HG02981 (cell line): ENCODE measurements around the gene INTS1.

ENCODE experiments used
- ATAC-seq: cut with Tn5 transposase; IDR thresholded peaks from one replicate; pipeline ENCODE4 v1.9.1; 2021; ENCODE audit warnings: mild to moderate bottlenecking, moderate library complexity; ENCODE audit not compliant: unreplicated experiment

The INTS1 gene, protein sequence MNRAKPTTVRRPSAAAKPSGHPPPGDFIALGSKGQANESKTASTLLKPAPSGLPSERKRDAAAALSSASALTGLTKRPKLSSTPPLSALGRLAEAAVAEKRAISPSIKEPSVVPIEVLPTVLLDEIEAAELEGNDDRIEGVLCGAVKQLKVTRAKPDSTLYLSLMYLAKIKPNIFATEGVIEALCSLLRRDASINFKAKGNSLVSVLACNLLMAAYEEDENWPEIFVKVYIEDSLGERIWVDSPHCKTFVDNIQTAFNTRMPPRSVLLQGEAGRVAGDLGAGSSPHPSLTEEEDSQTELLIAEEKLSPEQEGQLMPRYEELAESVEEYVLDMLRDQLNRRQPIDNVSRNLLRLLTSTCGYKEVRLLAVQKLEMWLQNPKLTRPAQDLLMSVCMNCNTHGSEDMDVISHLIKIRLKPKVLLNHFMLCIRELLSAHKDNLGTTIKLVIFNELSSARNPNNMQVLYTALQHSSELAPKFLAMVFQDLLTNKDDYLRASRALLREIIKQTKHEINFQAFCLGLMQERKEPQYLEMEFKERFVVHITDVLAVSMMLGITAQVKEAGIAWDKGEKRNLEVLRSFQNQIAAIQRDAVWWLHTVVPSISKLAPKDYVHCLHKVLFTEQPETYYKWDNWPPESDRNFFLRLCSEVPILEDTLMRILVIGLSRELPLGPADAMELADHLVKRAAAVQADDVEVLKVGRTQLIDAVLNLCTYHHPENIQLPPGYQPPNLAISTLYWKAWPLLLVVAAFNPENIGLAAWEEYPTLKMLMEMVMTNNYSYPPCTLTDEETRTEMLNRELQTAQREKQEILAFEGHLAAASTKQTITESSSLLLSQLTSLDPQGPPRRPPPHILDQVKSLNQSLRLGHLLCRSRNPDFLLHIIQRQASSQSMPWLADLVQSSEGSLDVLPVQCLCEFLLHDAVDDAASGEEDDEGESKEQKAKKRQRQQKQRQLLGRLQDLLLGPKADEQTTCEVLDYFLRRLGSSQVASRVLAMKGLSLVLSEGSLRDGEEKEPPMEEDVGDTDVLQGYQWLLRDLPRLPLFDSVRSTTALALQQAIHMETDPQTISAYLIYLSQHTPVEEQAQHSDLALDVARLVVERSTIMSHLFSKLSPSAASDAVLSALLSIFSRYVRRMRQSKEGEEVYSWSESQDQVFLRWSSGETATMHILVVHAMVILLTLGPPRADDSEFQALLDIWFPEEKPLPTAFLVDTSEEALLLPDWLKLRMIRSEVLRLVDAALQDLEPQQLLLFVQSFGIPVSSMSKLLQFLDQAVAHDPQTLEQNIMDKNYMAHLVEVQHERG (N-terminal part only)

DNA sequence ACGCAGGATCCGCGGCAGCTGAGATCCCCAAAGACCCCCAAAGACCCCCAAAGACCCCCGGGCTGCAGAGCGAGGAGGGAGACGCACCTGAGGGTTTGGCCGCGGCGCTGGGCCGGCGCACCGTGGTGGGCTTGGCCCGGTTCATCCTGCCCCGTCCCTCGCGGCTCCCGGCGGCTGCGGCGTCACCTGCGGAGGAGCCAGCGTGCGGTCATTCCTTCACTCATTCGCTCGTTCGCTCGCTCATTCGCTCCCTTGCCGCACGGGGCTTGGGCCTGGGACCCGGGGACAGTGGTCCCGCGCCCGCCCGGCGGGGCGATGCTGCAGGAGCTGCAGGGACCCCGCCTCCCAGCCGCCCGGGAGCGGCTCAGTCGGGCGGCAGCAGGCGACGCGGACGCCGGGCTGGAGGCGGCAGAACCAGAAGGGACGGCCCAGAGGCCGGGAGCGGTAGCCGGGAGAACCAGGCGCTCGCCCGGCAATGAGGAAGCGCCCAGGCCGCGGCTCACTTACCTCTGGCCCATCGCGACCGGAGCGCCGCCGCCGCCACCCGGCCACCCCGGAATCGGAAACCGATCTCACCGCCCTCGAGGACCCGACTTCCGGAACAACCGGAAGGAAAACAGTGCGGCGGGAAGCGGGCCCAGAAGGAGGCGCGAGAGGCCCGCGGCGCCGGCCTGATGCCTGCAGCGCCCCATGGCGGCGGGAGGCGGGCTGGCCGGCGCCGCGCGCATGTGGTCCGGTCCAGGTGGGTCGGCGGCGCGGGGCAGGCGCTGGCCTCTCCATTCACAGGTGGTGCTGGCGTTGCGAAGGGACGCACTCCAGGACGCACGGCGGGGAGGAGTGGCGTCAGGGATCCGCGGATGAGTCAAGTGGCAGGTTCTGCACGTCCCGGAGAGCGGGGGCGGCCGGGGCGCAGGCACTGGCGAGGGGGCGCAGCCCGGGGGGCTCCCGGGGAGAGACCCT, at the start of gene INTS1:
Gene INTS1, minus strand, starts transcription at position 574 of the 960 bp plus-strand sequence. Its CDS starts 429 bp downstream, at position 145.
- peak; percentile 77 for ATAC-seq

DNA sequence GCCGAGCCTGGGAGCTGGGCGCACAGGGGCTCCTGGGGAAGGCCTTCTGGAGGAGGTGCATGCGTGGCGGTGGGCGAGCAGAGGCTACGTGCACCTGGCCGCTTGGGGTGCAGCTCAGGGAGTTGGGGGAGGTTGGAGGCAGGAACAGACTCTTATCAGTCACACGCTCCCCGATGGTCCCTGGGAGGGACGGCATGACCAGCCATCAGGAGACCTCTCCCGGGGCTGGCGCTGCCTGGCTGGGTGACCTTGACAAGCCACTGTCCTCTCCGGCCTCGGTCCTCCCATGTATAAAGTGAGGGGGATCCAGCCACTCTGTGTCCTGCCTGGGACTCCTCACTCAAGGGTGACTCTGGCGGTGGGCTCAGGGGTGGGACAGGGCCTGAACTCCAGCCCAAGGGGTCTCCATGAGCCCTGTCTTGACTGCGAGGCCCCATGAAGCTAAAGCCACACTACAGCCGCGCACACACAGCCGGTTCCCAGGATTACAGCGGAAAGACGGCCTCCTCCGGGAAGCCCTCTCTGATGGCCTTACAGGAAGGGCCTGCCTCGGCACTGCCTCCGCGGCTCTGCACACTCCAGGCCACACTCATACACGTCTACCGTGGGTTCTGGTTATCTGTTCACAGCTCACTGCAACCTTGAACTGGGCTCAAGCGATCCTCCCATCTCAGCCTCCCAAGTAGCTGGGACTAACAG, 49.5 kb upstream of the INTS1 start:
- ATAC-seq: no peak

DNA sequence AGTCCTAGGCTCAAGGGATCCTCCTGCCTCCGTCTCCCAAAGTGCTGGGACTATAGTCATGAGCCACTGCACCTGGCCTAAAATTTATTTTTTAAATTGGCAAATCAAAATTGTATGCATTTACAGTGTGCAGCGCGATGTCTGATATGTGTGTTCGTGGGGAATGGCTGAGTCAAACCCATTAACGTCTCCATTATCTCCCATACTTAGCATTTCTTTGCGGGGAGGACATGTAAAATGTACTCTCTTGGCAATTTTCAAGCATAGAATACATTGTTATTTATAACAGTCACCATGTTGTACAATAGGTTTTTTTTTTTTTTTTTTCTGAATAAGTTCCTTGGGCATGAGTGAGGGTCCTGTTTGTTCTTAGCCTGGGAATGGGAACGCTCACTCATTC, 48.0 kb upstream of the INTS1 start:
- ATAC-seq: no peak

DNA sequence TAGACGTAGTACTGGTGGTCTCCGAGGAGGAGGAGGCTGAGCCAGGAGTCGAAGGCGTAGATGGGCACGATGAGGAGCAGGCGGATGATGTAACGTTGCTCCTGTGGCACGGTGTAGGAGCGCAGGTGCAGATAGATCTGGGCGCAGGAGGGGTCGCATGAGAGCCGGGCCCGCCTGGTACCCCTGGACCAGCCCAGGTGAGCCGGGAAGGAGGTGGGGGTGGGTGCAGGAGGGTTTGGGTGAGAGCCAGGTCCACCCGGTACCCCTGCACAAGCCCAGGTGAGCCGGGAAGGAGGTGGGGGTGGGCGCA, 46.6 kb upstream of the INTS1 start:
- ATAC-seq: no peak

DNA sequence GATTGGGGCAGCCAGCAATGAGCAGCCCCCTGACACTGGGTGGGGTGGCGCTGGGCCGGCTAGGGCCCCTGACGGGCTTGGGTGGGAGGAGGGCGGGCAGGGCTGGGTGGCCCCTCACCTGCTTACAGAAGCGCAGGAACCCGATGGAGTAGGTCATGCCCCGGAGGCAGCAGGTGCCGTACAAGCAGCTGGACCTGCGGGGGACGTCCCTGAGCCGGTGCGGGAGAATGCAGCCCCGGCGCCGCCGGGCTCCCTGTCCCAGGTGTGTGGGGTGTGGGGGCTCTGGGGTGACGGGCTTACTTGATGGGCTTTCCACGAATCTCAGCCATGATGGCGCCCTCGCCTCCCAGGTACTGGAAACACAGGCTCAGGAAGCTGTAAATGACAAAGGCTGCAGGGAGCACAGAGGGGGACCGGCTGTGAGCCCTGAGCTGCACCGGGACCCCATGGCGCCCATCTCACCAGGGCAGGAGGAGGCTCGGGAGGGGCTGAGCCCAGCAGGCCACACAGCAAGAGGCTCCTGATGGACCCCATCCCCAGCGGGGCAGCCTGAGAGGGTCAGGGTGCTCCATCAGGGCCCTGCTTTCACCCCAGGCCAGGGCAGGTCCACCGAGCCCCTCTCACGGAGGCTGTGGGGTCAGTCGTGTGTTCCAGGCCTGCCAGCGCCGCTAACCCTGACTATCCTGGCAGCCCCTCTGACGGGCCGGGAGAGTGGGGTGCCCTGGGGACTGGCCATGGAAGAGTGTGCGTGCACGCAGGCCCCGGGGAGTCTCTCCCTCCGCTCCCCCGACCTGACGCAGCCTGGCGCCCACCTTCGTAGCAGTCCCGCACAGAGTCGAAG, 46.0 kb upstream of the INTS1 start:
- ATAC-seq: no peak

DNA sequence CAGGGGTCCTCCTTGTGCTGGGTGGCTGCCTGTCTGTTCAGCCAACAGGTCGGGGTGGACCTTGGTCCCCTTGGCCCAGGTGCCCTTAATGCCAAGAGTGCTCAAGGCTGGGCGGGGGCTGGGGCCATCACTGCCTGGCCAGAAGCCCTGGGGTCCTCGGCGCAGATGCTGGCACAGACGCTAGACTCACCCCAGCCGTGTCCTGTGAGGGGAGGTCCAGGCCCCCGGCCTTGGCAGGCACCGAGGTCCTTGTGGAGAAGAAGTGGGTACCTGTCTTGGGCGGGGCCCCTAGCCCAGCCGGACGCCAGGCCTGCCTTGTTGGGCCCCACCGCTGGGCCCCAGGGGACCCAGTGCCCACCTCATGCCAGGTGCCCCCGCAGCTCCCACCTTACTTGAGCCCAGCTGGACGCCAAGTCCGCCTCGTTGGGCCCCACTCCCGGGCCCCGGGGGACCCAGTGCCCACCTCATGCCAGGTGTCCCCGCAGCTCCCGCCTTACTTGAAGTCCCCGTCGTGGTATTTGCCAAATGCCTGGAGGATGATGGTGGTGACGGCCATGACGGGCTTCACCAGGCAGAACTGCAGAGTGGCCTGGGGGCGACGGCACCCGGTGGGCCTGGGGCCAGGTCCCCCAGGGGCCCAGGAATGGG, 45.3 kb upstream of the INTS1 start:
- ATAC-seq: no peak

DNA sequence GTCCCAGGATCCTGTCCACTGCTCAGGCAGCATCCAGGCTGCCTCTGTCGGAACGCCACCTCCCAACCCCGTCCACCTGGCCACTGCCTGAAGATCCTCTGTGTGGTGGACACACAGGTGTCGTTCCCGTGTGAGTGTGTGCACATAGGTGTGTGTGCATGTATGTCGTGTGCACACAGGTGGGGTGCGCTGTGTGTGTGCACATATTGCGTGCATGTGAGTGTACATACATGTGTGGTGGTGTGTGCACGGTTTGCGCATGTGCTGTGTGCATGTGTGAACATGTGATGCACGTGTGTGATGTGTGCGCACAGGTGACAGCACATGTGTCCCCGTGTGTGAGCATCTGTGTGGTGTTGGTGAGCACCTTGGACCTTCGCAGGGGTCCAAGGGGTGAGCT, 44.8 kb upstream of the INTS1 start:
- no peak for ATAC-seq

DNA sequence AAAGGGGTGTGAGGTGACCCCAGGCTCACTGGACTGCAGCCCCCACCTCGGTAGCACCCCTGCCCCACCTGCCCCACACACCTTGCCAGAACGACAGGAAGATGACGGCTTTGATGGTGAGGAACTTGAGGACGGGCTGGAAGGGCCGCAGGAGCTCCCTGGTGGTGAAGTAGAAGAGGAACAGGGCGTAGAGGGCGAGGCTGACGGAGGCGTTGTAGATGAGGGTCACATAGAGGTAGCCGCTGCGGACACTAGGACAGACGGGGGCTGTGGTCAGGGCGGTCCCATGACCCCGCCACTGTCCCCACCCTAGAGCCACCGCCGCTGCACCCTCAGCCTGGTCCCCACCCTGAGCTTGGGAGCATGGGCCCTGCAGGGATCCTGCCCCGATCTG, 44.2 kb upstream of the INTS1 start:
- ATAC-seq: no peak

DNA sequence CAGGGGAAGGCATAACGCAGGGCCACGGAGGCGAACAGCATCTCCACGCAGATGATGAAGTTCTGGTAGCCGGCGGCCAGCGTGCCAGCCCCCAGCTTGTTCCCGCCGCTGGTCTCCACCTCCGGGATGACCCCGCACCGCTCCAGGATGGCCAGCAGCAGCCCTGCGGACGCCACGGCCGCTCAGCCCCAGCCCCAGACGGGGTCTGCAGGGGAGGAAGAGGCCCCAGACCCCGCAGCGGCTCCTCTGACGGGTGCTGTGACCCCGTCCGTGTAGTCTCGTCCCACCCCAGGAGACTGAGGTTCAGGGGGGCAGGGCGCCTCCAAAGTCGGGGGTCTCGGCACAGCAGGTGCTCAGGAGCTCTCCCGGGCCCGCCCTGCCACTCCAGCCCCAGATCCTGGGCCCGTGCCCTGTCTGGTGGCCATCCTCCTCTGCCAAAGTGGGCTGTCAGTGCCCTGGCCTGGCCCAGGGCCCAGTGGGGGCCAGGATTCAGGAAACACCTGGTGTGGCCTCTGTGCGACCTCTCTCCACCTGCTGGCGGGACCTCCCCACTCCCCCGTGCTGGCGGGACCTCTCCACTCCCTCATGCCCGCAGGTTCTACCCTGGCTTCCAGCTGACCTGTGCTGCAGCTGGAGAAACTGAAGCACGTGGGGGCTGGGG, 43.7 kb upstream of the INTS1 start:
- ATAC-seq: no peak

DNA sequence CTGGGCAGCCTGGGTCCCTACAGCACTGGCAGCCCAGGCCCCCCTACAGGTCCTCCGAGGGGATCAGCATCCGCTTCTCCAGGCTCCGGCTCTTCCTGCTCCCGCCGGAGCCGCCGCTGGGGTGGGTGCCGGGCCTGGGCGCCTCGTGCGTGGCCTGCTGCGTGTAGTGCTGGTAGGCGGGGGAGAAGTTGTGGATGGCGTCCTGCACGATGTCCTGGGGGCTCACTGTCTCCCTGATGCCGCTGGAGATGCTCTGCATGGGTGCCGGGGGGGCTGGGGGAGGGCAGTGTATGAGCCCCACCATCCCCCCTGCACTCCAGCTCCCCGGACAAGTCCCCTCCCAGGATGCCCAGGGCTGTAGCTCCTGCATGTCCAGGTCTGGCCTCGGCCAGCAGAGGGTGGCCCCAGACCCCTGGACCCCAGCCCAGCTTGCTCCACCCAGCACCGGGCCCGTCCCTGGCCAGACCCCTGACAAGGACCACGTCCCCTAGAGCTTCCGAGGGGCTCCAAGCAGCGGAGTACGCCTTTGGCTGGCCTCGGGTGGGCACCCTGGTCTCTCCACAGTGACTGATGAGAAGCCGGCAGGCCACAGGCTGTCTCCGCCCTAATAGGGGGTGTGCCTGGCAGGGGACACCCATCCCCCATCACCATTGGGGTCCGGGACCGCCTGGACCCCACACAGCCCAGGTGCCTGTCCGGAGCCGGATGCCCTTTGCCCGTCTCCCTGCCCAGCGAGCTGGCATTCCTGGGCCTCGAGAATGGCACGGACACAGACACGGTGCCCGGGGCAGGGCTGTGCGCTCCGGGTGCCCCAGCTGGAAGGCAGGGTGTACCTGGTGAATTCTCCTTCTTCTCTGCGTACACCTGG, 43.0 kb upstream of the INTS1 start:
- no peak for ATAC-seq

DNA sequence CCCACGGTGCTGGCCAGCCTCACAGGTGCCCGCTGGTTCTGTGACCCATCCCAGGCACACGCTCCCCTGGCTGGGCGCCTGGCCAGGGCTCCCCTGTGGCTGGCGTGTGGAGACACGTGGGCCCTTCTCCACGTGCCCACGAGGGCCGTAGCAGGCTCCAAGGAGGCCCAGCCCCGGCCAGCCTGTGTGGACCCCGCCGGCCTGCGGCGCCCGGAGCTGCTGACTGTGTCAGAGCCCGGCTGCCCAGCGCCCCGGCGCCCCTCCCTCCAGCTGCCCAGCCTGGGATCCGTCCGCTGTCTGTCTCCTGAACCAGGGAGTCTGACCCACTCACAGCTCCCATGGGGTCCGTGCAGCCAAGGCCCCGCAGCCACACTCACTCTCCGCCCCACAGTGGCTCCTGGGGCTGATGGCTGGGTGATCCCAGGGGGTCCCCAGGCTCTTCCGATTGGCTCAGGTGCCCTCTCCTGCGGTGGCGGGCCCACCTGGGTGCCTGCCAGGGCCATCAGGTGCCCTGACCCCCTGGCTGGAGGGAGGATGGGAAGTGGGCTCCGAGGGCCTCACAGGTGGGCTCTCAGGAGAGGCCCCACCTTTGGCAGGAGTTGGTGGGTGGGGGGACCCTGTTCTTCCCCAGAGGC, 42.2 kb upstream of the INTS1 start:
- ATAC-seq: no peak

DNA sequence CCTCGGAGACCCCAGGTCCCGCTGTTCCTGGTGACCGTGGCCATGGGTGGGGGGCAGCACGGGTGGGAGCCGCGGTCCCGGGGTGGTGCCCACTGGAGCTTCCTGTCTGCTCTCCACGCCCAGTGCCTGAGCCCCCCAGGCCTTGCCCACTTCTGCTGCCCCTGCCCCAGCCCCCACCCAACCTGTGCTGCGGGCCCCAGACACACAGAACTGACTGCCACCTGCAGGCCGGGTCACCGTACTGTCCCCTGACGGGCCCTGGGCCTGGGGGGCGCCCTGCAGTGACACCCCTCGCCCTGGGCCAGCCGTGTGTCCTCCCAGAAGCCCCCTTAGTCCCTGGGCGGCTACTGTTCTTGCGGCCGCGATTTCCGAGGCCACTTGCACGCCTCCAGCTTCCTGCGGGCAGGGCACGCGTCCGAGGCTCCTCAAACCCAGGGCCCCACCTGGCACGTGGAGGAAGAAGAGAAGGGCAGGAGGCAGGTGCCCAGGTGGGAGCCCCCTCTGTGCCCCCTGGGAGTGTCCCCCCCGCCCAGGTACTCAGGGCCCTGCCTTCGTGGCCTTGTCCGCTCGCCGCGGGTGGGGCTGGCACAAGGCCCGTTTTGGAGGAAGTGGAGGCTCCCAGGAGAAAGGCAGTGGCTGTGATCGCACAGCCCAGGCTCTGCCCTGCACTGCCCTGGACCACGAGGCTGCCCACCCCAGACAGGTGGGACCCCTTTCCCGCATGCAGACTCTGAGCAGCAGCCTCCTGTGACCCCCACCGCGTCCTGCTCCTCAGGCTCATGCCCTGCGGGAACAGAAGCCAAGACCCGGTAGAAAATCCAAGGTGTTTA, 41.4 kb upstream of the INTS1 start:
- no peak for ATAC-seq

DNA sequence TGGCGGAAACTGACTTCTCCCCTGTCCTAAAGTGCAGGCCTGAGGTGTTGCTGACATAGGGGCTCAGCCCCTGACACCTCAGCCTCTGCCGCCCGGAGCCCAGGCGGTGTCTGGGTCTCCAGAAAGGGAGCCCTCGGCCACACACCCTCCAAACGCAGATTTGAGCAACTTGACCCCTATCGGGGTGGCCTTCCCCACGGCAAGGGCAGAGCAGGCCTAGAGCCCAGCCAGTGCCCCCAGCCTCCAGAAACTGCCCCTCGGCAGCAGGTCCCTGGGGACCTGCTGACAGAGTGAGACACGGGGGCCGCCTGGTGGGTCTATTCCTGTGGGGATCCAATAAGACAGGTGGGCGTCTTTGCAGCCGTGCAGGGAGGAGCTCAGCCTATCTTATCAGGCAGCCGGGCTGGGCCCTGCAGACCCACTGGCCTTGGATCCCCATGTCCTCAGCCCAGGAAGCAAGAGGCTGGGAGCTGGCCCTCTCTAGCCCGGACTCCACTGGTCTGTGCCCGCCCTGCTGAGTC, 40.8 kb upstream of the INTS1 start:
- ATAC-seq: no peak

DNA sequence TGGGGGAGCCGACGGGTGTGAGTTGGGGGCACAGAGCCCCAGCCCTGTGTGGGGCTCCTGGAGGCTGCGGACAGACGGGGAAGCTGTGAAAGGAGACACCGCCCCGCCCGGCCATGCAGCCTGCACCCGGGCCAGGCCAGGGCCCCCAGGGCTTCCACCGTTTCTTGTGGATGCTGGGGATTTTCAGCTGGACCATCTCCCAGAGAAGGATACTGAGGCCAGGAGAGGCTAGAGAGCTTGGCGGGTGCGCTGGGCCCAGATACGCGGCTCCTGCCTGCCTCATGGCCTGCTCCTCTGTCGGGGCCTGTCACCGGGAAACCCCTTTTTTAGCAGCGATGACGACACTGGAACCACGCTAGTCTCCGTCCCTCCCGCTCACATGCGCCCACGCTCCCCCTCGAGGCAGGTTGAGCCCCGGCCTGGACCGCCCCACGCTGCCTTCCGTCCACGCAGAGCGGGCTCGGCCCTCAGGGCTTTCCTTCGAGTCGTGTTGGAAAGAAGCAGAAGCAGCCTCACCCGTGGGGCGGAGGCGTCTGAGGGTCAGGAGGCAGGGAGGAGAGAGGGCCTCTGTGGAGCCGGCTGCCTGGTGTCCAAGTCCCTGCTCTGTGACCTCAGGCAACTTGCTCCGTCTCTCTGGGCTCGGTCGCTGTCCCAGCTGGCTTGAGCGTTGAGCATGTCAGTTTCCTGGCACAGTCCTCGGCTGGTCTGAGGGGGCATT, 40.1 kb upstream of the INTS1 start:
- no peak for ATAC-seq

DNA sequence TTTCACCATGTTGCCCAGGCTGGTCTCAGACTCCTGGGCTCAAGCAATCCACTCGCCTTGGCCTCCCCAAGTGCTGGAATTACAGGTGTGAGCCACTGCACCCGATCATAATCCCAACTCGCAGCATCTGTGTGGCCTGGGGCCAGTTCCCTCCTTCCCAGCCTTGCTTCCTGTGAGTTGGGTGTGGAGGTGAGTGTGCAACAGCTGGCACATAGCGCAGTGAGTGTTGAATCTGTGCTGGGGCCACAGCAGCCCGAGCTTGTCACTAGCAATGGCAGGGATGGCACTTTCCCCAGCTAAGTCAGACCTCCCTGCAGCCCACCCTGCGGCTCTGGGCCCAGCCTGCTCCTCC, 39.6 kb upstream of the INTS1 start:
- ATAC-seq: no peak
